Lower lobe of right lung (tissue), 2 donors: ENCODE results near the gene SCN4B. TPM values are rescaled to one million over a fixed set of nuclear protein-coding genes. Genes with fewer than 3 reads are reported as not detected.

Experiments used
- ATAC-seq, 2 donors: fragments of 200-7000 bp; cut with Tn5 transposase; one replicate each; pipeline ENCODE4 v1.9.1; 2020 to 2022; ENCODE audit warnings: mild to moderate bottlenecking in 2 of 2, moderate library complexity in 2 of 2
- DNase-seq: peaks from one replicate; pipeline ENCODE4 v3.0.0-alpha.2; 2020
- H3K27ac ChIP-seq: fragments of 200-600 bp; one replicate; pipeline ENCODE4 v1.8.0; 2022
- H3K27me3 ChIP-seq: fragments of 200-600 bp; one replicate; pipeline ENCODE4 v1.8.0; 2022; ENCODE audit warnings: low read depth
- H3K36me3 ChIP-seq: fragments of 200-600 bp; one replicate; pipeline ENCODE4 v1.8.0; 2022; ENCODE audit warnings: mild to moderate bottlenecking
- H3K4me1 ChIP-seq: fragments of 200-600 bp; one replicate; pipeline ENCODE4 v1.8.0; 2022
- H3K4me3 ChIP-seq: fragments of 200-600 bp; one replicate; pipeline ENCODE4 v1.8.0; 2022; ENCODE audit warnings: mild to moderate bottlenecking
- H3K9me3 ChIP-seq: fragments of 200-600 bp; one replicate; pipeline ENCODE4 v1.8.0; 2022
- intact Hi-C: fragments of 100-400 bp; cut with DNase I; formaldehyde crosslinking; loops from one replicate; pipeline ENCODE4 v1.11.0; 2022
- long read RNA-seq: library from polyadenylated mRNA; unstranded; transcript quantifications from one replicate; pipeline ENCODE4 v2.0.0, GENCODE V29; 2021
- total RNA-seq: library from RNA; stranded (reverse); fragmentation: NEBNext Ultra II Directional; extraction: Animal tissue kit (Norgen Biotek cat#: 25700); gene quantifications from one replicate; pipeline ENCODE4 v1.2.1, GENCODE V29; 2021
- TF ChIP-seq, protein P1 (sequence below): fragments of 200-600 bp; IDR thresholded peaks from one replicate; pipeline ENCODE4 v1.8.0; 2022; ENCODE audit warnings: antibody characterized with exemption, mild to moderate bottlenecking
- donor health status: DM: no; HTN: yes; CAD: no; lungs with severe emphysema.

SCN4B gene, protein sequence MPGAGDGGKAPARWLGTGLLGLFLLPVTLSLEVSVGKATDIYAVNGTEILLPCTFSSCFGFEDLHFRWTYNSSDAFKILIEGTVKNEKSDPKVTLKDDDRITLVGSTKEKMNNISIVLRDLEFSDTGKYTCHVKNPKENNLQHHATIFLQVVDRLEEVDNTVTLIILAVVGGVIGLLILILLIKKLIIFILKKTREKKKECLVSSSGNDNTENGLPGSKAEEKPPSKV
- total RNA-seq: 6.0 TPM
- long read RNA-seq, partial matches to known transcripts: 1 of 21 reads
- long read RNA-seq, other reads (novel, unspliced or antisense): 20 of 21 reads

DNA sequence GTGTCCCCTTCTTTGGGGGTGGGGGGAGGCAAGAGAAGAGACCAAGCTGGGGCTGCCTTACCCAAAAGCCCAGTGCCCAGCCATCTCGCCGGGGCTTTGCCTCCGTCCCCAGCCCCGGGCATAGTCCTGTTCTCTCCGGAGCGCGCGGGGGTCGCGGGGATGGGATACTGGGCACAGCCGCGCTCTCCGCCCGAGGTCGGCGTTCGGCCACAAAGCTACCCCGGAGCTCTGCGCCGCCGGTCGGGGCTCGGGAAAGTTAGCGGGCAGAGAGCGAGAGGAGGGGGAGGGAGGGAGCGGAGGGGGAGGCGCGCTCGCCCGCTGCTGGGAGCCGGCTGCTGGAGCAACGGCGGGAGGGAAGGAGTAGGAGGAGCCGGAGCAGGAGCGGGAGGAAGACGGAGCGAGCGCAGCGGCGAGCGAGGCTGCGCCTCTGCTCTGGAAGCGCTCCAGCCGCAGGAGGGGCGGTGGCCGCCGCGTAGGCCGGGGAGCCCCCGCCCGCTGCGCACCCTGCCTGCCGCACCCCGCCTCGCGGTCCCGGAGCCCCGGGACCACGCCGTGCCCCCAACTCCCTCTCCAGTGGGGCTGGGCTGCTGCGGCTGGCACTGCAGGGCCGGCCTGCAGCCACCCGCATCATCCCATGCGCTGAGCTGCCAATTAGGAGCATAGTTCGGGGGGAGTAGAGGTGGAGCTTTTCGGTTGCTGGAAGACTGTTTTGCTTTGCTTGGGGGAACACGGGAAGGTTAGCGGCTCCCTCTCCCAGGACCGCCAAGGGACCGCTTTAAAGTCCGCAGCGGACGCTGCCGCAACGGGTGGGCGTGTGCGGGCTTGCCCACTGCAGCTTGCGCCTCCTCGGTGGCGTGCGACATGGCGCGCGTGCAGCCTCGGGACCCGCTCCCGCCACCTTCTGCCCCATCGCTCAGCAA is at the start of gene SCN4B:
Gene SCN4B (minus strand): TSS at position 272 of the 920 bp plus-strand sequence. CDS start 150 bp downstream, at position 122.
- DNase-seq: peak; percentile 73

DNA sequence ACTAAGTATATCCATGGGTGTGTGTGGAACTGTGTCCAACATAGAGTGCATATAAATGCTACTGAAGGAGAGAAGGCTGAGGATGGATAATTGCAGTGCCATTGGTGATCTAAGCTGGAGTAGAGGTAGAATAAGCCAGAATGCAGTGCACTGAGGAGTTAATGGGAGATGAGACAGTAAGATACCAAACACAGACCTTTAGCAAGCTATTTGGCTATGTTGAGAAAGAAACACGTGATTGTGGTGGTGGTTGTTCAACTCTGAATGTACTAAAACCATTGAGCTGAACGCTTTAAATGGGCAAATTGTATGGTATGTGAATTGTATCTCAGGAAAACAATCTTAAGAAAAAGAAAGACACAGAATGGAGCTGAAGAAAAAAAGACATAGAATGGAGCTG is 49.3 kb upstream of the SCN4B start:
- Histone ChIP-seq H3K27me3 (no peaks in the 10 kb centered on the region), H3K4me1 (peaks cover 21% of the 10 kb centered on the region), H3K27ac (no peak overlapping the region), H3K4me3 (no peak overlapping the region), H3K9me3 (no peaks in the 10 kb centered on the region), H3K36me3 (peaks cover 17% of the 10 kb centered on the region)
- ATAC-seq (no peak), DNase-seq (no peak)
- TF ChIP-seq, protein P1, sequence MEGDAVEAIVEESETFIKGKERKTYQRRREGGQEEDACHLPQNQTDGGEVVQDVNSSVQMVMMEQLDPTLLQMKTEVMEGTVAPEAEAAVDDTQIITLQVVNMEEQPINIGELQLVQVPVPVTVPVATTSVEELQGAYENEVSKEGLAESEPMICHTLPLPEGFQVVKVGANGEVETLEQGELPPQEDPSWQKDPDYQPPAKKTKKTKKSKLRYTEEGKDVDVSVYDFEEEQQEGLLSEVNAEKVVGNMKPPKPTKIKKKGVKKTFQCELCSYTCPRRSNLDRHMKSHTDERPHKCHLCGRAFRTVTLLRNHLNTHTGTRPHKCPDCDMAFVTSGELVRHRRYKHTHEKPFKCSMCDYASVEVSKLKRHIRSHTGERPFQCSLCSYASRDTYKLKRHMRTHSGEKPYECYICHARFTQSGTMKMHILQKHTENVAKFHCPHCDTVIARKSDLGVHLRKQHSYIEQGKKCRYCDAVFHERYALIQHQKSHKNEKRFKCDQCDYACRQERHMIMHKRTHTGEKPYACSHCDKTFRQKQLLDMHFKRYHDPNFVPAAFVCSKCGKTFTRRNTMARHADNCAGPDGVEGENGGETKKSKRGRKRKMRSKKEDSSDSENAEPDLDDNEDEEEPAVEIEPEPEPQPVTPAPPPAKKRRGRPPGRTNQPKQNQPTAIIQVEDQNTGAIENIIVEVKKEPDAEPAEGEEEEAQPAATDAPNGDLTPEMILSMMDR: no peak
- intact Hi-C loops: no loop called here

More for the DNA sequence above, at the start of gene SCN4B:
- TF ChIP-seq, protein P1: no peak
- peaks cover 19% of the 10 kb centered on the region for H3K4me1 ChIP-seq
- H3K9me3 ChIP-seq: no peaks in the 10 kb centered on the region
- H3K27me3 ChIP-seq: peaks cover 57% of the 10 kb centered on the region
- H3K27ac ChIP-seq: no peak within 1 kb of the TSS
- ATAC-seq: peak; percentile 79 to 86
- no peaks in the 10 kb centered on the region for H3K36me3 ChIP-seq
- peak within 1 kb of the TSS; percentile 56 for H3K4me3 ChIP-seq
- intact Hi-C loops: no loop called here

DNA sequence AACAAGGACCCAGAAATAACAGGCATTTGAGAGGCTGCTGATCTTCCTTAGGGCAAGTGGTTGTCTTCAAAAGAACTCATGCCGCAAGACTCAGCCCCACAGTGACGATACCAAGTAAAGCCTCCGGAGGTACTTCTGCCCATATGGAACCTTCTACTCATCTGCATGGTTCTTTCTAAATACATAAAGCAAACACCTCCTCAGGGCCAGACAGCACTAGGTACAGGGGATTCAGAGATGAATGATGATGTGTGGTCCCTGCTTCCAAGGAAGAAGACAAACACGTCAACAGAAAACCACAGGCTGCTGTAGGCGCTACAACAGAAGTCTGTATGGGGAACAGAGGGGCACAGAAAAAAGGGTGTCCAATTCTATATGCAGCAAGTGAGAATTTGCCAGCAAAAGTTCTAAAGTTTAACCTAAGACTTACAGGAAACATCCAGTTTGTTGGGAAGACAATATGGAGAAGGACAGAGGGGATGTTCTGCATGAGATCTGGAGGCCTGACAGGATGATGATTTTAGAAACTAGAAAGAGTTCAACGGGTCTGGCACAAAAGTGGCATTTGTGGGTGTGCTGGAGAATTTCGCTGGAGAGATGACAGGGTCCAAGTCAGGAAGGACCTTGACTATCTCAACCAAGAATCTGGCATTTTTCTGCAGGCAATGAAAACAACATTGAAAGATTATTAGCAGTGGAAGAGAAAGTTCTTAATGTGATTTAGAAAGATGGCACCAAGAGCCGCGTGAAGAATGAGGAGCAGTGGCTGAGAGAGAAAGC is 48.5 kb upstream of the SCN4B start:
- no peak overlapping the region for H3K4me3 ChIP-seq
- no peaks in the 10 kb centered on the region for H3K9me3 ChIP-seq
- intact Hi-C loops: no loop called here
- ATAC-seq (no peak), DNase-seq (no peak)
- TF ChIP-seq, protein P1: no peak
- H3K36me3 ChIP-seq: peaks cover 17% of the 10 kb centered on the region
- H3K27ac ChIP-seq: no peak overlapping the region
- H3K27me3 ChIP-seq: no peaks in the 10 kb centered on the region
- peaks cover 13% of the 10 kb centered on the region for H3K4me1 ChIP-seq

DNA sequence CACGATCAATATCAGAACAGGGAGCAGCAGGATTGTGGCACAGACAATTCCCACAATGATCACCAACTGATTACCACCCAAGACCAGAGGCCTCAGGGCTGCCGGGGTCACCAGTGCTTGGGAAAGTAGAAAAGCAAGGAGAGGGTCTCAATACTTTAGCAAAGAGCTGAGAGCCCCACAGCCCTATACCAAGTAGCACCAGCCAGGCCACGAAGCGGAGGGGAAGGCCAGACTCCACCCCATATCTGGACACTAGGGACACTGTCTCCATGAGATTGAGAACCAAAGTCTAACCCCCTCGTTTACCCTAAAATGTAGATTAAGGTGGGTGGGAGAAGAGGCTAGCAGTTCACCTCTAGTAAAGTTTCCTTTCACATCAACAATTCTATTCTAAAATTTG is 47.9 kb upstream of the SCN4B start:
- H3K27me3 ChIP-seq: no peaks in the 10 kb centered on the region
- ATAC-seq (no peak), DNase-seq (no peak)
- peaks cover 19% of the 10 kb centered on the region for H3K36me3 ChIP-seq
- H3K27ac ChIP-seq: no peak overlapping the region
- TF ChIP-seq, protein P1: no peak
- no peak overlapping the region for H3K4me3 ChIP-seq
- intact Hi-C loops: no loop called here
- H3K4me1 ChIP-seq: peaks cover 9% of the 10 kb centered on the region
- no peaks in the 10 kb centered on the region for H3K9me3 ChIP-seq

DNA sequence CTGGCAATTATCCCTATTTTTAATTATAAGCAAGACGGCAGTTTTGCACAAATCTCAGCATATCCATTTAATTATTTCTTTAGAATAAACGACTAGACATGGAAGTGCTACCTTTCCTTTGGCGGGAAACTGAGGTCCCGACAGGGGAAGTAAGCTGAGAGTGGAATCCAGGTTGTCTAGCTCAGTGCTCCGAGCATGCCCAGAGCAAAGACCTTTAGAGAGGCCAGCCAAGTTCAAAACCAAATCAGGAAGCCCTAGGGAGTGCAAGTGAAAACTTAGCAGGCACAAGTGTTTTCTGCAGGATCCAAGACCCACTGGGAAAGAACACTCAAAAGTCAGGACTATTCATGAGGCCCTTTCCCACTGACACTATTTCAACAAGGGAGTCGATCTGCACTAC is 46.5 kb upstream of the SCN4B start:
- intact Hi-C loops: loop anchor here (5.0 kb wide), 1 partner anchor 93 kb away; no protein-coding TSS in a partner anchor
- no peaks in the 10 kb centered on the region for H3K9me3 ChIP-seq
- TF ChIP-seq, protein P1: no peak
- H3K27me3 ChIP-seq: no peaks in the 10 kb centered on the region
- H3K36me3 ChIP-seq: peaks cover 20% of the 10 kb centered on the region
- no peak for ATAC-seq
- no peak overlapping the region for H3K4me3 ChIP-seq
- no peak overlapping the region for H3K27ac ChIP-seq
- DNase-seq: no peak
- H3K4me1 ChIP-seq: peaks cover 18% of the 10 kb centered on the region
